ENCODE results near the gene BMPER.

DNA sequence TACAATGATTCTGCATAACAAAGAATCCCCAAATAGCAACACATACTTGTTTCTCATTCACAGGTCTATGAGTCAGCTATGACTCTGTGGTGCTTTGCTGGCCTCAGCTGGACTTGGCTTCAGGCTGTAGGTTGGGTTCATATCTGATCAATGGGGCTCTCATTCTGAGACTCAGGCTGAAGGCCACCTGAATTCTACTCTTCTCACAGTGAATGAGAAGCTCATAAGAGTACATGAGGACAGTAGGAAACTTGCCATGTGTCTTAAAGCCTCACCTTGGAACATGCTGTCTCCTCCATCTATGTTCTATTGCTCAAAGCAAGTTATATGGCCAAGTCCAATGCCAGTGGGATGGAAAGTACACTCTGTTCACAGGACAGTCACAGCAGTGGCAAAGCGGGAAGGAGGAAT is 292.9 kb downstream of the BMPER start:
- TF ChIP-seq POLR2AphosphoS5 (IDR thresholded peaks at IDR 0.05; ENCODE audit: low read depth, low read length) (no peak), TAF1 (IDR thresholded peaks at IDR 0.05; ENCODE audit: borderline replicate concordance, insufficient read depth, low read length) (no peak), SIN3A (IDR thresholded peaks at IDR 0.05; ENCODE audit: borderline replicate concordance, insufficient read depth, low read length) (no peak)
- TF ChIP-seq, protein P1, sequence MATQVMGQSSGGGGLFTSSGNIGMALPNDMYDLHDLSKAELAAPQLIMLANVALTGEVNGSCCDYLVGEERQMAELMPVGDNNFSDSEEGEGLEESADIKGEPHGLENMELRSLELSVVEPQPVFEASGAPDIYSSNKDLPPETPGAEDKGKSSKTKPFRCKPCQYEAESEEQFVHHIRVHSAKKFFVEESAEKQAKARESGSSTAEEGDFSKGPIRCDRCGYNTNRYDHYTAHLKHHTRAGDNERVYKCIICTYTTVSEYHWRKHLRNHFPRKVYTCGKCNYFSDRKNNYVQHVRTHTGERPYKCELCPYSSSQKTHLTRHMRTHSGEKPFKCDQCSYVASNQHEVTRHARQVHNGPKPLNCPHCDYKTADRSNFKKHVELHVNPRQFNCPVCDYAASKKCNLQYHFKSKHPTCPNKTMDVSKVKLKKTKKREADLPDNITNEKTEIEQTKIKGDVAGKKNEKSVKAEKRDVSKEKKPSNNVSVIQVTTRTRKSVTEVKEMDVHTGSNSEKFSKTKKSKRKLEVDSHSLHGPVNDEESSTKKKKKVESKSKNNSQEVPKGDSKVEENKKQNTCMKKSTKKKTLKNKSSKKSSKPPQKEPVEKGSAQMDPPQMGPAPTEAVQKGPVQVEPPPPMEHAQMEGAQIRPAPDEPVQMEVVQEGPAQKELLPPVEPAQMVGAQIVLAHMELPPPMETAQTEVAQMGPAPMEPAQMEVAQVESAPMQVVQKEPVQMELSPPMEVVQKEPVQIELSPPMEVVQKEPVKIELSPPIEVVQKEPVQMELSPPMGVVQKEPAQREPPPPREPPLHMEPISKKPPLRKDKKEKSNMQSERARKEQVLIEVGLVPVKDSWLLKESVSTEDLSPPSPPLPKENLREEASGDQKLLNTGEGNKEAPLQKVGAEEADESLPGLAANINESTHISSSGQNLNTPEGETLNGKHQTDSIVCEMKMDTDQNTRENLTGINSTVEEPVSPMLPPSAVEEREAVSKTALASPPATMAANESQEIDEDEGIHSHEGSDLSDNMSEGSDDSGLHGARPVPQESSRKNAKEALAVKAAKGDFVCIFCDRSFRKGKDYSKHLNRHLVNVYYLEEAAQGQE (IDR thresholded peaks at IDR 0.05; ENCODE audit: insufficient read depth in 1 of 2, low read depth in 2 of 2, low read length in 2 of 2), result no peak
